Liver (tissue), 9 donors: ENCODE data around the gene ETS1. TPM values are rescaled to one million over a fixed set of nuclear protein-coding genes. Genes with fewer than 3 reads are reported as not detected.
A peak's percentile ranks its signal among the peaks of the same experiment; 100 is the strongest.

Source experiments
- DNase-seq: peaks from one replicate; pipeline ENCODE4 v3.0.0-alpha.2; 2017; ENCODE audit warnings: low spot score
- H3K27ac ChIP-seq, 2 donors: one replicate each; pipeline ENCODE4 v1.7.0; 2013; ENCODE audit warnings: inconsistent platforms in 2 of 2, low read length in 2 of 2, control low read depth in 1 of 2, low read depth in 1 of 2, mild to moderate bottlenecking in 1 of 2
- H3K27me3 ChIP-seq, 4 donors: one replicate each; pipeline versions ENCODE4 v1.6.1 to v1.7.0; 2013; ENCODE audit warnings: low read length in 3 of 4, inconsistent platforms in 1 of 4, mild to moderate bottlenecking in 1 of 4, moderate library complexity in 1 of 4; ENCODE audit not compliant: control insufficient read depth in 4 of 4, insufficient read depth in 4 of 4
- H3K36me3 ChIP-seq, 4 donors: one replicate each; pipeline versions ENCODE4 v1.6.1 to v1.7.0; 2013; ENCODE audit warnings: low read length in 3 of 4, mild to moderate bottlenecking in 3 of 4, low read depth in 1 of 4, moderate library complexity in 1 of 4; ENCODE audit not compliant: control insufficient read depth in 4 of 4, insufficient read depth in 3 of 4
- H3K4me1 ChIP-seq, 4 donors: one replicate each; pipeline versions ENCODE4 v1.6.1 to v1.7.0; 2013; ENCODE audit warnings: low read length in 3 of 4, mild to moderate bottlenecking in 3 of 4, moderate library complexity in 1 of 4; ENCODE audit not compliant: control insufficient read depth in 4 of 4, insufficient read depth in 4 of 4
- H3K4me3 ChIP-seq, 3 donors: one replicate each; pipeline versions ENCODE4 v1.6.1 to v1.7.0; 2013; ENCODE audit warnings: low read length in 3 of 3, control low read depth in 1 of 3, low read depth in 1 of 3, mild to moderate bottlenecking in 1 of 3
- H3K9ac ChIP-seq, 2 donors: one replicate each; pipeline ENCODE4 v1.7.0; 2013; ENCODE audit warnings: low read length in 2 of 2, mild to moderate bottlenecking in 2 of 2, moderate library complexity in 2 of 2, control low read depth in 1 of 2, low read depth in 1 of 2
- H3K9me3 ChIP-seq, 4 donors: one replicate each; pipeline versions ENCODE4 v1.6.1 to v1.7.0; 2013; ENCODE audit warnings: low read length in 3 of 4; ENCODE audit not compliant: control insufficient read depth in 4 of 4
- EGR1 ChIP-seq, 2 donors: IDR thresholded peaks; 2 replicates each; pipeline ENCODE4 v1.6.1; 2016 to 2018; ENCODE audit warnings: antibody characterized with exemption in 2 of 2, low read depth in 2 of 2
- FOXA1 ChIP-seq: IDR thresholded peaks from 2 replicates; pipeline ENCODE4 v1.6.1; 2016; ENCODE audit warnings: antibody characterized with exemption
- FOXA2 ChIP-seq: IDR thresholded peaks from 2 replicates; pipeline ENCODE4 v1.6.1; 2016; ENCODE audit warnings: antibody characterized with exemption
- GABPA ChIP-seq, 2 donors: IDR thresholded peaks in 1 of 2; conservative IDR thresholded peaks in 1 of 2; 2 replicates each; pipeline ENCODE4 v1.6.1; 2016; ENCODE audit warnings: antibody characterized with exemption in 2 of 2, mild to moderate bottlenecking in 1 of 2, moderate library complexity in 1 of 2
- HNF4A ChIP-seq, 2 donors: conservative IDR thresholded peaks; 2 replicates each; pipeline ENCODE4 v1.6.1; 2016; ENCODE audit warnings: antibody characterized with exemption in 2 of 2, mild to moderate bottlenecking in 2 of 2
- HNF4G ChIP-seq: IDR thresholded peaks from 2 replicates; pipeline ENCODE4 v1.6.1; 2016; ENCODE audit warnings: antibody characterized with exemption
- JUND ChIP-seq, 2 donors: IDR thresholded peaks; 2 replicates each; pipeline ENCODE4 v1.6.1; 2016; ENCODE audit warnings: antibody characterized with exemption in 2 of 2
- NR2F2 ChIP-seq: IDR thresholded peaks from 2 replicates; pipeline ENCODE4 v1.6.1; 2016; ENCODE audit warnings: antibody characterized with exemption
- RAD21 ChIP-seq, 2 donors: IDR thresholded peaks; 2 replicates each; pipeline ENCODE4 v1.6.1; 2016; ENCODE audit warnings: antibody characterized with exemption in 2 of 2, mild to moderate bottlenecking in 2 of 2
- RXRA ChIP-seq, 2 donors: IDR thresholded peaks; 2 replicates each; pipeline ENCODE4 v1.6.1; 2017 to 2018; ENCODE audit warnings: antibody characterized with exemption in 2 of 2, mild to moderate bottlenecking in 1 of 2
- SP1 ChIP-seq: IDR thresholded peaks from 2 replicates; pipeline ENCODE4 v1.6.1; 2018; ENCODE audit warnings: antibody characterized with exemption, mild to moderate bottlenecking
- TAF1 ChIP-seq: conservative IDR thresholded peaks from 2 replicates; pipeline ENCODE4 v1.6.1; 2016; ENCODE audit warnings: antibody characterized with exemption, mild to moderate bottlenecking
- YY1 ChIP-seq: IDR thresholded peaks from 2 replicates; pipeline ENCODE4 v1.6.1; 2016; ENCODE audit warnings: antibody characterized with exemption, mild to moderate bottlenecking
- WGBS: extraction: QIAGEN DNeasy Blood & Tissue Kit; methylation state at CpG from one replicate; pipeline ENCODE4 v1.1.7; 2013; 5-methylcytosine and 5-hydroxymethylcytosine counted together
- polyA plus RNA-seq, 2 donors: library from polyadenylated mRNA; stranded (reverse) in 1 of 2; unstranded in 1 of 2; fragments of 200-250 nt in 1 of 2; fragments of >200 nt in 1 of 2; fragmentation: Nextera tagmentation in 1 of 2; extraction: Ambion mirVana in 1 of 2; gene quantifications; one replicate each; pipeline versions ENCODE4 v1.2.1 to v1.2.3, GENCODE V29; 2013 to 2015
- total RNA-seq, 2 donors: library from RNA; depleted of rRNA; stranded (reverse); fragments of >200 nt; gene quantifications; one replicate each; pipeline ENCODE4 v1.2.3, GENCODE V29; 2014
- TF ChIP-seq, protein P1 (sequence below): IDR thresholded peaks from 2 replicates; pipeline ENCODE4 v1.6.1; 2016; ENCODE audit warnings: antibody characterized with exemption
- TF ChIP-seq, protein P2 (sequence below): IDR thresholded peaks from 2 replicates; pipeline ENCODE4 v1.6.1; 2016; ENCODE audit warnings: antibody characterized with exemption
- TF ChIP-seq, protein P3 (sequence below): fragments of 150-350 bp; IDR thresholded peaks from 2 replicates; pipeline ENCODE4 v1.5.1; 2017; ENCODE audit warnings: improper control_type of control experiment, low read depth, low read length; ENCODE audit not compliant: missing input control
- TF ChIP-seq, protein P4 (sequence below): IDR thresholded peaks from 2 replicates; pipeline ENCODE4 v1.6.1; 2016; ENCODE audit warnings: antibody characterized with exemption
- TF ChIP-seq, protein P5 (sequence below): IDR thresholded peaks from 2 replicates; pipeline ENCODE4 v1.6.1; 2016; ENCODE audit warnings: antibody characterized with exemption, mild to moderate bottlenecking
- donor health status: healthy.
- donor health status: healthy.
- donor health status: healthy.
- donor health status: healthy.
- donor health status: healthy.

The ETS1 gene
- total and polyA plus RNA-seq, 4 donors: 4.8 to 30.0 (median 20.3) TPM

DNA sequence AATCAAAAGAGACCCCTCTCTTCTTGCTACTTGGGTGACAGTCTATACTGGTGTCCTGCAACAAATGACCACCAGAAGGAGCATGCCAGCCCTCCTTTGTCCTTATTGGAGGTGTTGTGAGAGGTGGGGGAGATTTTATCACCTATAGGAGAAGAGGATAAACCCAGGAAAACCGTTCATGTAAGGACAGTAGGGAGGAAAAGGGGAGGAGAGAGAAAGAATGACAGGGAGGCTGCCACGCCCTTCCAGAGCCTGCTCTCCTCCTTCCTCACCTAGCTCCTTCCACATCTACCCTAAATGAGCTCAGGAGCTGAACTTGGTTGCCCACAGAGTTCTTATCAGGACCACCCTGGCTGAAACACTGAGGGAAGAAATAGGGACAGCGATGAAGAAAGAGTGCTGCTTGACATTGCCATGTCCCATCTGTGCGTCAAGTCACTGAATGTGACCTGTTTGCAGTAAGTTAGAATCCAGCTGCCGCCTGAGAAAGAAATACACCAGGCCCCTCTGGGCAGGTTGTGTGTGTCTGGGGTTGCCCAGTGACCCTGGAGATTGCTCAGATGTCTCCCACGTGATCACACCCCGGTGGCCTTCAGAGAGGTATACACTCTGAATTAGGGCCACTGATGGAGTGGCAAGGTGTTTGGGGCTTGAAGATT, 40.4 kb upstream of the ETS1 start:
- no peaks in the 10 kb centered on the region for H3K9me3 ChIP-seq
- H3K9ac ChIP-seq: peak overlapping the region in 1 of 2 donors; percentile 48
- no peaks in the 10 kb centered on the region for H3K36me3 ChIP-seq
- WGBS: 87% methylated on average over 7 of the region's 7 CpGs
- no peaks in the 10 kb centered on the region for H3K27me3 ChIP-seq
- peaks cover 8 to 49% (median 43%) of the 10 kb centered on the region in 4 donors for H3K4me1 ChIP-seq
- TF ChIP-seq SP1 (no peak), NR2F2 (no peak), FOXA2 (no peak), GABPA (IDR thresholded peaks at IDR 0.05 in 1 of 2, conservative IDR thresholded peaks at IDR 0.05 in 1 of 2) (no peak), RXRA (IDR thresholded peaks at IDR 0.05) (no peak), HNF4A (conservative IDR thresholded peaks at IDR 0.05) (no peak), EGR1 (IDR thresholded peaks at IDR 0.05; ENCODE audit: low read depth in 2 of 2) (no peak), TAF1 (no peak), JUND (IDR thresholded peaks at IDR 0.05) (no peak), FOXA1 (no peak), HNF4G (no peak), YY1 (no peak), RAD21 (IDR thresholded peaks at IDR 0.05) (no peak)
- TF ChIP-seq, protein P1, sequence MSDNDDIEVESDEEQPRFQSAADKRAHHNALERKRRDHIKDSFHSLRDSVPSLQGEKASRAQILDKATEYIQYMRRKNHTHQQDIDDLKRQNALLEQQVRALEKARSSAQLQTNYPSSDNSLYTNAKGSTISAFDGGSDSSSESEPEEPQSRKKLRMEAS: no peak
- TF ChIP-seq, protein P2, sequence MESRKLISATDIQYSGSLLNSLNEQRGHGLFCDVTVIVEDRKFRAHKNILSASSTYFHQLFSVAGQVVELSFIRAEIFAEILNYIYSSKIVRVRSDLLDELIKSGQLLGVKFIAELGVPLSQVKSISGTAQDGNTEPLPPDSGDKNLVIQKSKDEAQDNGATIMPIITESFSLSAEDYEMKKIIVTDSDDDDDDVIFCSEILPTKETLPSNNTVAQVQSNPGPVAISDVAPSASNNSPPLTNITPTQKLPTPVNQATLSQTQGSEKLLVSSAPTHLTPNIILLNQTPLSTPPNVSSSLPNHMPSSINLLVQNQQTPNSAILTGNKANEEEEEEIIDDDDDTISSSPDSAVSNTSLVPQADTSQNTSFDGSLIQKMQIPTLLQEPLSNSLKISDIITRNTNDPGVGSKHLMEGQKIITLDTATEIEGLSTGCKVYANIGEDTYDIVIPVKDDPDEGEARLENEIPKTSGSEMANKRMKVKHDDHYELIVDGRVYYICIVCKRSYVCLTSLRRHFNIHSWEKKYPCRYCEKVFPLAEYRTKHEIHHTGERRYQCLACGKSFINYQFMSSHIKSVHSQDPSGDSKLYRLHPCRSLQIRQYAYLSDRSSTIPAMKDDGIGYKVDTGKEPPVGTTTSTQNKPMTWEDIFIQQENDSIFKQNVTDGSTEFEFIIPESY: no peak
- TF ChIP-seq, protein P3, sequence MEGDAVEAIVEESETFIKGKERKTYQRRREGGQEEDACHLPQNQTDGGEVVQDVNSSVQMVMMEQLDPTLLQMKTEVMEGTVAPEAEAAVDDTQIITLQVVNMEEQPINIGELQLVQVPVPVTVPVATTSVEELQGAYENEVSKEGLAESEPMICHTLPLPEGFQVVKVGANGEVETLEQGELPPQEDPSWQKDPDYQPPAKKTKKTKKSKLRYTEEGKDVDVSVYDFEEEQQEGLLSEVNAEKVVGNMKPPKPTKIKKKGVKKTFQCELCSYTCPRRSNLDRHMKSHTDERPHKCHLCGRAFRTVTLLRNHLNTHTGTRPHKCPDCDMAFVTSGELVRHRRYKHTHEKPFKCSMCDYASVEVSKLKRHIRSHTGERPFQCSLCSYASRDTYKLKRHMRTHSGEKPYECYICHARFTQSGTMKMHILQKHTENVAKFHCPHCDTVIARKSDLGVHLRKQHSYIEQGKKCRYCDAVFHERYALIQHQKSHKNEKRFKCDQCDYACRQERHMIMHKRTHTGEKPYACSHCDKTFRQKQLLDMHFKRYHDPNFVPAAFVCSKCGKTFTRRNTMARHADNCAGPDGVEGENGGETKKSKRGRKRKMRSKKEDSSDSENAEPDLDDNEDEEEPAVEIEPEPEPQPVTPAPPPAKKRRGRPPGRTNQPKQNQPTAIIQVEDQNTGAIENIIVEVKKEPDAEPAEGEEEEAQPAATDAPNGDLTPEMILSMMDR: no peak
- TF ChIP-seq, protein P4, sequence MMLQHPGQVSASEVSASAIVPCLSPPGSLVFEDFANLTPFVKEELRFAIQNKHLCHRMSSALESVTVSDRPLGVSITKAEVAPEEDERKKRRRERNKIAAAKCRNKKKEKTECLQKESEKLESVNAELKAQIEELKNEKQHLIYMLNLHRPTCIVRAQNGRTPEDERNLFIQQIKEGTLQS: no peak
- TF ChIP-seq, protein P5, sequence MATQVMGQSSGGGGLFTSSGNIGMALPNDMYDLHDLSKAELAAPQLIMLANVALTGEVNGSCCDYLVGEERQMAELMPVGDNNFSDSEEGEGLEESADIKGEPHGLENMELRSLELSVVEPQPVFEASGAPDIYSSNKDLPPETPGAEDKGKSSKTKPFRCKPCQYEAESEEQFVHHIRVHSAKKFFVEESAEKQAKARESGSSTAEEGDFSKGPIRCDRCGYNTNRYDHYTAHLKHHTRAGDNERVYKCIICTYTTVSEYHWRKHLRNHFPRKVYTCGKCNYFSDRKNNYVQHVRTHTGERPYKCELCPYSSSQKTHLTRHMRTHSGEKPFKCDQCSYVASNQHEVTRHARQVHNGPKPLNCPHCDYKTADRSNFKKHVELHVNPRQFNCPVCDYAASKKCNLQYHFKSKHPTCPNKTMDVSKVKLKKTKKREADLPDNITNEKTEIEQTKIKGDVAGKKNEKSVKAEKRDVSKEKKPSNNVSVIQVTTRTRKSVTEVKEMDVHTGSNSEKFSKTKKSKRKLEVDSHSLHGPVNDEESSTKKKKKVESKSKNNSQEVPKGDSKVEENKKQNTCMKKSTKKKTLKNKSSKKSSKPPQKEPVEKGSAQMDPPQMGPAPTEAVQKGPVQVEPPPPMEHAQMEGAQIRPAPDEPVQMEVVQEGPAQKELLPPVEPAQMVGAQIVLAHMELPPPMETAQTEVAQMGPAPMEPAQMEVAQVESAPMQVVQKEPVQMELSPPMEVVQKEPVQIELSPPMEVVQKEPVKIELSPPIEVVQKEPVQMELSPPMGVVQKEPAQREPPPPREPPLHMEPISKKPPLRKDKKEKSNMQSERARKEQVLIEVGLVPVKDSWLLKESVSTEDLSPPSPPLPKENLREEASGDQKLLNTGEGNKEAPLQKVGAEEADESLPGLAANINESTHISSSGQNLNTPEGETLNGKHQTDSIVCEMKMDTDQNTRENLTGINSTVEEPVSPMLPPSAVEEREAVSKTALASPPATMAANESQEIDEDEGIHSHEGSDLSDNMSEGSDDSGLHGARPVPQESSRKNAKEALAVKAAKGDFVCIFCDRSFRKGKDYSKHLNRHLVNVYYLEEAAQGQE: no peak
- DNase-seq: no peak
- peak overlapping the region in 1 of 2 donors; percentile 40 for H3K27ac ChIP-seq
- H3K4me3 ChIP-seq: no peak overlapping the region
